Smooth muscle cell (in vitro differentiated cells): Measurements from ENCODE around the gene SAC3D1. TPM values are rescaled to one million over a fixed set of nuclear protein-coding genes. Genes with fewer than 3 reads are reported as not detected.

Experiments used
- DNase-seq: peaks from one replicate; lab custom pipeline; 2025; ENCODE audit not compliant: unreplicated experiment; lab: John Stamatoyannopoulos, UW
- H2AFZ ChIP-seq: fragments of 200-600 bp; sonication (generic); 2 replicates; pipeline ENCODE4 v1.6.0; 2016; ENCODE audit warnings: antibody characterized with exemption, low read depth, mild to moderate bottlenecking
- H3F3A ChIP-seq: fragments of 200-600 bp; sonication (generic); 2 replicates; pipeline ENCODE4 v1.6.0; 2017; ENCODE audit warnings: antibody characterized with exemption, low read depth
- H3K27ac ChIP-seq: fragments of 200-600 bp; sonication (generic); 2 replicates; pipeline ENCODE4 v1.5.1; 2016; ENCODE audit warnings: low read depth, mild to moderate bottlenecking
- H3K27me3 ChIP-seq: fragments of 200-600 bp; sonication (generic); 2 replicates; pipeline ENCODE4 v1.6.1; 2016; ENCODE audit warnings: low read depth, mild to moderate bottlenecking
- H3K36me3 ChIP-seq: fragments of 200-600 bp; sonication (generic); 2 replicates; pipeline ENCODE4 v1.5.1; 2016; ENCODE audit warnings: low read depth
- H3K4me1 ChIP-seq: fragments of 200-600 bp; sonication (generic); 2 replicates; pipeline ENCODE4 v1.5.1; 2016; ENCODE audit warnings: low read depth
- H3K4me2 ChIP-seq: fragments of 200-600 bp; sonication (generic); 2 replicates; pipeline ENCODE4 v1.6.0; 2016; ENCODE audit warnings: mild to moderate bottlenecking
- H3K4me3 ChIP-seq: fragments of 200-600 bp; sonication (generic); 2 replicates; pipeline ENCODE4 v1.5.1; 2016; ENCODE audit warnings: mild to moderate bottlenecking
- H3K79me2 ChIP-seq: fragments of 200-600 bp; sonication (generic); 2 replicates; pipeline ENCODE4 v1.6.0; 2016; ENCODE audit warnings: low read depth, mild to moderate bottlenecking
- H3K9ac ChIP-seq: fragments of 200-600 bp; sonication (generic); 2 replicates; pipeline ENCODE4 v1.6.0; 2016; ENCODE audit warnings: low read depth
- H3K9me3 ChIP-seq: fragments of 200-600 bp; sonication (generic); replicated peaks from 2 replicates; pipeline ENCODE4 v1.5.1; 2016; ENCODE audit warnings: low read depth
- H4K20me1 ChIP-seq: fragments of 200-600 bp; sonication (generic); 2 replicates; pipeline ENCODE4 v1.6.0; 2016; ENCODE audit warnings: low read depth
- WGBS: methylation state at CpG from one replicate; pipeline ENCODE4 v1.1.7; 2016; ENCODE audit warnings: low lambda C conversion rate; 5-methylcytosine and 5-hydroxymethylcytosine counted together
- polyA plus RNA-seq: library from polyadenylated mRNA; unstranded; fragments of >200 nt; fragmentation: Nextera tagmentation; extraction: Ambion mirVana; gene quantifications from 2 replicates; pipeline ENCODE4 v1.2.1, GENCODE V29; 2016
- total RNA-seq: library from RNA; depleted of rRNA; stranded (reverse); fragments of >200 nt; gene quantifications from 2 replicates; pipeline ENCODE4 v1.2.3, GENCODE V29; 2014
- TF ChIP-seq, protein P1 (sequence below): fragments of 200-600 bp; sonication (generic); IDR thresholded peaks from 2 replicates; pipeline ENCODE4 v1.5.1; 2017; ENCODE audit warnings: borderline replicate concordance, mild to moderate bottlenecking, antibody characterized with exemption; ENCODE audit not compliant: insufficient read depth, poor library complexity, severe bottlenecking

SAC3D1 gene
- total and polyA plus RNA-seq, 2 experiments from 2014 or later: 7.4 to 26.2 TPM

DNA sequence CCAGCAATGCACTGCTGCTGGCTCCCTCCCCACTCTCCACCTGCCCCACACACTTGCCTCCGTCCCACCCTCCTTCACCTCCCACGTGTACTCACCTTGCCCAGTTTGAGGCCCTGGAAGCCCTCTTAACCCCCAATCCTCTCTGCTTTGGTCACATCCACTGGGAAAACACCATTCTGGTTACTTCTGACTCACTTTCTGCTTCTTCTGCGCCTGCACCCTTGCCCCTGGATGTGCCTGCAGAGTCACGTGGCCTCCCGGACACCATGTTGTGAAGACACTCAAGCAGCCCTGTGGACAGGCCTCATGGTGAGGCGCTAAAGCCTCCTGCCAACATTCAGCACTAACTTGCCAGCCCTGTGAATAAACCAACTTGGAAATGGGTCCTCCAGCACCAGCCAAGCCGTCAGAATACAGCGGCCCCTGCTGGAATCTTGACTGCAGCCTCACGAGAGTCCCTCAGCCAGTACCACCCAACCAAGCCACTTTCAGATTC is 20.0 kb downstream of the SAC3D1 start:
- TF ChIP-seq, protein P1, sequence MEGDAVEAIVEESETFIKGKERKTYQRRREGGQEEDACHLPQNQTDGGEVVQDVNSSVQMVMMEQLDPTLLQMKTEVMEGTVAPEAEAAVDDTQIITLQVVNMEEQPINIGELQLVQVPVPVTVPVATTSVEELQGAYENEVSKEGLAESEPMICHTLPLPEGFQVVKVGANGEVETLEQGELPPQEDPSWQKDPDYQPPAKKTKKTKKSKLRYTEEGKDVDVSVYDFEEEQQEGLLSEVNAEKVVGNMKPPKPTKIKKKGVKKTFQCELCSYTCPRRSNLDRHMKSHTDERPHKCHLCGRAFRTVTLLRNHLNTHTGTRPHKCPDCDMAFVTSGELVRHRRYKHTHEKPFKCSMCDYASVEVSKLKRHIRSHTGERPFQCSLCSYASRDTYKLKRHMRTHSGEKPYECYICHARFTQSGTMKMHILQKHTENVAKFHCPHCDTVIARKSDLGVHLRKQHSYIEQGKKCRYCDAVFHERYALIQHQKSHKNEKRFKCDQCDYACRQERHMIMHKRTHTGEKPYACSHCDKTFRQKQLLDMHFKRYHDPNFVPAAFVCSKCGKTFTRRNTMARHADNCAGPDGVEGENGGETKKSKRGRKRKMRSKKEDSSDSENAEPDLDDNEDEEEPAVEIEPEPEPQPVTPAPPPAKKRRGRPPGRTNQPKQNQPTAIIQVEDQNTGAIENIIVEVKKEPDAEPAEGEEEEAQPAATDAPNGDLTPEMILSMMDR: peak; percentile 8
- WGBS: 62% methylated on average over 9 of the region's 9 CpGs

DNA sequence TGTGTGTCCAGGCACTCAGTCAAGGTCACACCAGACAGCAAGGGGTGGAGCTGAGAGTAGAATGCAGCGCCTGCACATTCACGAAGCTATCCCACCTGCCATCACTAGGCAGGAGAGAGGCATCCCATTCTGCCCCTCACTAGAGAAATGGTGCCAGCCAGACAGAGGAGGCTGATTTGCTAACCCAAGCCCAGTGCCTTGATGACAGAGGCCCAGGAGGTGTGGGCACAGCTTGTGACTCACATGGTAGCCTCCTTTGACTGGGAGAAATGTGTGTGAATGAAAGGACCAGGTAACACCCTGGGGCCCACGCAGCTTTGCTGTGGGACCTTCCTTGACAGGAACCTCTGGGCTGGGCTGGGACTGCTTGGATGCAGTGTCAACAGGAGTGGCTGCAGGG is 22.5 kb downstream of the SAC3D1 start:
- H3K4me1 ChIP-seq: no peaks in the 10 kb centered on the region
- no peak overlapping the region for H2AFZ ChIP-seq
- no peak overlapping the region for H3K4me3 ChIP-seq
- H3K36me3 ChIP-seq: no peaks in the 10 kb centered on the region
- H3K9me3 ChIP-seq: no peaks in the 10 kb centered on the region
- H3K9ac ChIP-seq: no peak overlapping the region
- no peaks in the 10 kb centered on the region for H4K20me1 ChIP-seq
- H3K27ac ChIP-seq: no peak overlapping the region
- 84% methylated on average over 3 of the region's 3 CpGs for WGBS
- H3F3A ChIP-seq: no peaks in the 10 kb centered on the region
- H3K79me2 ChIP-seq: no peaks in the 10 kb centered on the region
- H3K4me2 ChIP-seq: no peak overlapping the region
- TF ChIP-seq, protein P1: no peak
- no peak for DNase-seq
- no peaks in the 10 kb centered on the region for H3K27me3 ChIP-seq

More for the DNA sequence above, 20.0 kb downstream of the SAC3D1 start:
- Histone ChIP-seq H3F3A (no peaks in the 10 kb centered on the region), H3K4me2 (no peak overlapping the region), H3K27me3 (no peaks in the 10 kb centered on the region), H3K4me3 (no peak overlapping the region), H3K79me2 (no peaks in the 10 kb centered on the region), H2AFZ (no peak overlapping the region), H3K9me3 (no peaks in the 10 kb centered on the region), H3K9ac (no peak overlapping the region), H3K36me3 (no peaks in the 10 kb centered on the region), H3K4me1 (no peaks in the 10 kb centered on the region), H4K20me1 (no peaks in the 10 kb centered on the region), H3K27ac (no peak overlapping the region)
- no peak for DNase-seq

DNA sequence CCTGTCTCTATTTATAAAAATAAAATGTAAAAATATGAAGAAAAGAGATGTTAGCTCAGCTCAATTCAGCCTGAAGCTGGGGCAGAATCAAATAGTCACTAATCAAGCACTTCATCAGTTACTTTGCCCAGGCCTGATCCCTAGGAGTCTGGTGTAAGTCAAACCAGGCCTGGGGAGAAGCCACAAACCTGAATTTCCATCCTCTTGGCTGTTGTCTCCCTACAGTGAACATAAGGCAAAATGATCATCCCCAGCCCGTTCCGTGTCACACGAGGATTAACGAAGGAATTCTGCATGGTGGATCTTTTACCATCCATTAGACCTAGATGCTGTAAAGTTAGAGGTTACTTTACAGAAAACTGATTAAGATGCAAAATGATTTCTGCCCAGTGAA is 23.8 kb downstream of the SAC3D1 start:
- WGBS: 87% methylated on average over 4 of the region's 4 CpGs
- TF ChIP-seq, protein P1: no peak

DNA sequence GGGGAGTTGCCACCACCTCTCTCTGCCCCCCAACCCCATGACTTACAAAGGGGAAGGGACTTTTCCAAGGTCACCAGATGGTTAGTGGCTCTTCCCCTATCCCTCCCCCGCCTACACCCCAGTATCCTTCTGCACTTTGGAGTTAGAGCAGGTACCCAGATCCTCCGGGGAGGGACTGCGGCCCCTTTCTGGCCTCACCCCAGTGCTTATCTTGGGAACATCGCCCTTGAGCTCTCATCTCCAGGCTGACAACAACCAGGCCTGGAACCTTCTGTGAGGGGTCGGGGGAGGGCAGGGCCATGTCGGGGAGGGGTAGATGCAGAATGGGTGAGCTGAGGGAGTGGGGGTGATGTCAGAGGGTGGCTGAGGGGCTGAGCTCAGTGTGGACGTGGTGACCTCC is 24.8 kb downstream of the SAC3D1 start:
- Histone ChIP-seq H3K27ac (no peak overlapping the region), H3K4me2 (no peak overlapping the region), H4K20me1 (no peaks in the 10 kb centered on the region), H3K36me3 (no peaks in the 10 kb centered on the region), H2AFZ (no peak overlapping the region), H3K4me1 (no peaks in the 10 kb centered on the region), H3F3A (no peaks in the 10 kb centered on the region), H3K27me3 (no peaks in the 10 kb centered on the region), H3K4me3 (no peak overlapping the region), H3K9ac (no peak overlapping the region), H3K9me3 (no peaks in the 10 kb centered on the region), H3K79me2 (no peaks in the 10 kb centered on the region)
- TF ChIP-seq, protein P1: no peak
- 81% methylated on average over 7 of the region's 7 CpGs for WGBS
- no peak for DNase-seq

More for the DNA sequence above, 23.8 kb downstream of the SAC3D1 start:
- no peak for DNase-seq
- Histone ChIP-seq H3K27me3 (no peaks in the 10 kb centered on the region), H3K9ac (no peak overlapping the region), H3K4me2 (no peak overlapping the region), H3K4me1 (no peaks in the 10 kb centered on the region), H3K9me3 (no peaks in the 10 kb centered on the region), H3K79me2 (no peaks in the 10 kb centered on the region), H3F3A (no peaks in the 10 kb centered on the region), H3K4me3 (no peak overlapping the region), H2AFZ (no peak overlapping the region), H4K20me1 (no peaks in the 10 kb centered on the region), H3K36me3 (no peaks in the 10 kb centered on the region), H3K27ac (no peak overlapping the region)
